PC-3 (cell line): Measurements from ENCODE around the gene PTGS2.

Experiments used
- CTCF ChIP-seq: fragments of 300-600 bp; sonication (generic); conservative IDR thresholded peaks from 2 replicates; pipeline ENCODE4 v1.5.1; 2017; ENCODE audit warnings: antibody characterized with exemption, low read depth, mild to moderate bottlenecking, low read length
- EZH2 ChIP-seq: fragments of 300-600 bp; sonication (generic); IDR thresholded peaks from one replicate; pipeline ENCODE4 v1.6.1; 2017; ENCODE audit warnings: antibody characterized with exemption, mild to moderate bottlenecking, low read length; ENCODE audit not compliant: unreplicated experiment

GRCh38 chr1:186680245-186681061, at the start of gene PTGS2:
- TF ChIP-seq CTCF: peak; percentile 47; the same call in 1 of the 2 replicates
- TF ChIP-seq EZH2: no peak
